Activated CD4-positive, alpha-beta T cell treated with anti-CD3 and anti-CD28 coated beads, Interleukin-2, amount 50 U/mL, for 24 hours (primary cell): Measurements from ENCODE around the gene TUBB.
"Not testable (repeated sequence)": the region's sequence is repeated elsewhere in the genome, so short reads cannot be mapped to it uniquely, and the experiment has no call there.

Experiments used
- DNase-seq, 2 donors: peaks; one replicate each; pipeline ENCODE4 v3.0.0-alpha.2; 2020; ENCODE audit warnings: low read depth in 1 of 2, low spot score in 1 of 2

The TUBB gene

GRCh38 chr6:30717845-30718720 is 2.1 kb upstream of the TUBB start:
- not testable (repeated sequence) for DNase-seq

GRCh38 chr6:30719356-30719755 is 796 bp upstream of the TUBB start:
- no peak for DNase-seq

- DNase-seq: peak; percentile 43 to 44
Measured at GRCh38 chr6:30720738-30721197, 616 bp downstream of the TUBB start.

- peak; percentile 94 for DNase-seq
Measured at GRCh38 chr6:30721198-30722024, 1.3 kb downstream of the TUBB start.

GRCh38 chr6:30722025-30722279 is 1.8 kb downstream of the TUBB start:
- DNase-seq: not testable (repeated sequence)

GRCh38 chr6:30722280-30723112 is 2.3 kb downstream of the TUBB start:
- peak; percentile 81 to 83 for DNase-seq

GRCh38 chr6:30723159-30723842 is 3.1 kb downstream of the TUBB start:
- not testable (repeated sequence) for DNase-seq

GRCh38 chr6:30723843-30724741 is 3.9 kb downstream of the TUBB start:
- not testable (repeated sequence) for DNase-seq

GRCh38 chr6:30724906-30725667 is 4.9 kb downstream of the TUBB start:
- no peak for DNase-seq

GRCh38 chr6:30725713-30726505 is 5.8 kb downstream of the TUBB start:
- no peak for DNase-seq

- DNase-seq: no peak
Measured at GRCh38 chr6:30726506-30727413, 6.6 kb downstream of the TUBB start.

GRCh38 chr6:30727920-30728553 is 7.9 kb downstream of the TUBB start:
- DNase-seq: no peak

- DNase-seq: peak; percentile 70 to 78
Measured at GRCh38 chr6:30730601-30731435, 10.7 kb downstream of the TUBB start.

- no peak for DNase-seq
Measured at GRCh38 chr6:30732237-30732943, 12.2 kb downstream of the TUBB start.

GRCh38 chr6:30735668-30736314 is 15.6 kb downstream of the TUBB start:
- peak in 1 of 2 donors; percentile 31 for DNase-seq
